Putamen (tissue), 1 donor: ENCODE measurements around the gene PISD.
A peak's percentile ranks its signal among the peaks of the same experiment; 100 is the strongest.
"Not testable (repeated sequence)": the region's sequence is repeated elsewhere in the genome, so short reads cannot be mapped to it uniquely, and the experiment has no call there.

Experiments
- DNase-seq: peaks from one replicate; pipeline ENCODE4 v3.0.0-alpha.2; 2016; ENCODE audit warnings: low spot score

PISD gene

GRCh38 chr22:31607696-31608095, 54.3 kb downstream of the PISD start:
- no peak for DNase-seq

DNA sequence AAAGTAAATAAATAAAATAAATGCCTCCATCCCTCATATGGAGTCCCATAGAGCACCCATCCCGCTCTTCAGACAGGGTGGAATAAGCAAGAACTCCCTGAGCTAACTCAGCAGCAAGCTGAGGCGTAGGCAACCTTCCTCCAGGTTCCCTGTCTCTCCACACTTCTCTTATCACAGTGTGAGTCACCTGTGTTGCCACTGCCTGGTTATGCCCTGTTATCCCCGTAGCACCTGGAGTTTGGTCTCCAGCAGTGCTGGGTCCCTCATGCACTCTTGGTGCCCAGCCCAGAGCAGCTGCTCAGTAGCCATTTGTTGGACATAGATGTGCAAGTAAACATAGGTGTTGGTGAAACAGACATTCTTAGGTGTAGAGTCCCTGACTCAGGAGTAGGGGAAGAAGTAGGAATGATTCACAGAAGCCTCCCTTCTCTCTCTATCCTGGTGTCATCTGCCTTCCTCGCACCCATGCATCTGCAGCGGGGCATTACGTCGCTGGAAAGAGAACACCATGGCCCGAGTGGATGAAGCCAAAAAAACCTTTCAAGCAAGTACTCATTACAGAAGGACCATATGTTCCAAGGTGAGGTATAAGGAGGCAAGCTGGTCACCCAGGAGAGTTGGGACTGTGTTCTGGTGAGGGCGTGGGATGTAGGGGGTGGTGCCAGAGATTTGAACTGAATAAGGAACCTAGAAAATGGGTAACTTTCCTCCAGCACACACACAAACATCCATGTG, 56.0 kb downstream of the PISD start:
- DNase-seq: peak; percentile 72

- DNase-seq: no peak
These were observed 57.0 kb downstream of the PISD start for GRCh38 chr22:31604746-31605705.

DNA sequence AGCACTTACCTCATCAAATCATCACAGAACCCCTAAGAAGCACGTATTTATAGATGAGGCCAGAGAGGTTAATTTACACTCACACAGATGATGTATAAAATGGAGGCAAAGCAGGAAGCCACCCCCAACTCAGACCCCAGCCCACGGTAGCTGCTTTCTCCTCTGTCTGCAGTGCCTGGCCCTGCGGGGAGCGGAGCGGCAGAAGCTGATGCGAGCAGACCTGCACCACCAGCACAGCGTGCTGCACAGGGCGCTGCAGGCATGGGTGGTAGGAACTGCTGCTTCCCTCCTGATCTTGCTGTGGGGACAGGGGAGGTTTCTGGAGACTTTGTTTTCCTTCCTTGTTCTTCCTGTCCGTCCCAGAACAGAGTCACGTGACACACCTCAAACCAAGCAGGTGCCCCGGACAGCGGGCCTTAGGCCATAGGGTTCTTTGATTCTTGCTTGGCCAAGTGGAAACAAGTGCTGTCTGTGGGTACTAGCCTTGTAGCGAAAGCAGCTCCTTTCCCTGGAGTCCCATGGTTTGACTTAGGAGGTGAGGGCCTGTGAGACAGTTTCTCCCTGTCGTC, 57.8 kb downstream of the PISD start:
- no peak for DNase-seq

GRCh38 chr22:31603574-31603973, 58.4 kb downstream of the PISD start:
- no peak for DNase-seq

GRCh38 chr22:31603081-31603525, 58.9 kb downstream of the PISD start:
- no peak for DNase-seq

DNA sequence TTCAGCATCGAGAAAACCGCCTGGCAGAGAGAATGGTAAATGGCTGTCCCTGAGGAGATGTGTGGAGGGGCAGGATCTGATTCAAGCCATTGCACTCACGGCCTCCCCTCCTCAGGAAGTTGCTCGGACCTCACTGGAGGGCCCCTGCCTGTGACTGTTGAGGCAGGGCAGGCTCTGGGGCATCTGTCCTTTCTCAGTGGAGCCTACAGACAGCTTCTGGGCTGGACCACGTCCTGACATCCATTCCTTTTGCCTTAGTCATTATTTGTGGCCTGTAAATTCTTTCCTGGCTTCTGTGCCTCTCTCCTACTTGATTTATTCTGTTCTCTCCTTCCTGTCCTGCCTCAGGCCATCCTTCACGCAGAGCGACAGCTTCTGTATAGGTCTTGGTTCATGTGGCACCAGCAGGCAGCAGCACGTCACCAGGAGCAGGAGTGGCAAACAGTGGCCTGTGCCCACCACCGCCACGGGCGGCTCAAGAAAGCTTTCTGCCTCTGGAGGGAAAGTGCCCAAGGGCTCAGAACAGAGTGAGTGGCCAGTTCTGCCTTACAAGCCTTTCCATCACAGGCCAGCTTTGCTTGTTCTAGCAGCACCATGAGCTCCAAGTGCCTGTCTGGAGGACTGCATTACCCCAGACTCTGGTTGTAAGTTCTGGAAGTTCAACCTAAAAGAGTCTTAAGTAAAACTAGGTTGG, 59.6 kb downstream of the PISD start:
- DNase-seq: no peak

- no peak for DNase-seq
These were observed 66.7 kb downstream of the PISD start for GRCh38 chr22:31595271-31595670.

DNA sequence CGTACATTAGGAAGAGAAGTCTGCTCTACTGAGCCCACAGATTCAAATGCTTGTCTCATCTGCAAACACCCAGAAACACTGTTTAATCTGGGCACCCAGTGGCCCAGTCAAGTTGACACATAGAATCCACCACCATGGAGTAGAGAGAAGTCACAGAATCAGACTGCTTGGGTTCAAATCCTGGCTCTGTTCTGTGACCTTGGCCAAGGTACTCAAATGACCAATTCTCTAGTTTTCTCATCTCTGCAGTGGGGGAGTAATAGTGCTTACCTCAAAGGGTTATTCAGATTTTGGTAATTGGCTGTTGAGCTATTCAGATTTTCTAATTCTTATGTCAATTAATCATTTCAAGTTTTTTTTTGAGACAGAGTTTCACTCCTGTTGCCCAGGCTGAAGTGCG, 71.9 kb downstream of the PISD start:
- DNase-seq: not testable (repeated sequence)

- DNase-seq: no peak
These were observed 72.9 kb downstream of the PISD start for GRCh38 chr22:31588970-31589675.

DNA sequence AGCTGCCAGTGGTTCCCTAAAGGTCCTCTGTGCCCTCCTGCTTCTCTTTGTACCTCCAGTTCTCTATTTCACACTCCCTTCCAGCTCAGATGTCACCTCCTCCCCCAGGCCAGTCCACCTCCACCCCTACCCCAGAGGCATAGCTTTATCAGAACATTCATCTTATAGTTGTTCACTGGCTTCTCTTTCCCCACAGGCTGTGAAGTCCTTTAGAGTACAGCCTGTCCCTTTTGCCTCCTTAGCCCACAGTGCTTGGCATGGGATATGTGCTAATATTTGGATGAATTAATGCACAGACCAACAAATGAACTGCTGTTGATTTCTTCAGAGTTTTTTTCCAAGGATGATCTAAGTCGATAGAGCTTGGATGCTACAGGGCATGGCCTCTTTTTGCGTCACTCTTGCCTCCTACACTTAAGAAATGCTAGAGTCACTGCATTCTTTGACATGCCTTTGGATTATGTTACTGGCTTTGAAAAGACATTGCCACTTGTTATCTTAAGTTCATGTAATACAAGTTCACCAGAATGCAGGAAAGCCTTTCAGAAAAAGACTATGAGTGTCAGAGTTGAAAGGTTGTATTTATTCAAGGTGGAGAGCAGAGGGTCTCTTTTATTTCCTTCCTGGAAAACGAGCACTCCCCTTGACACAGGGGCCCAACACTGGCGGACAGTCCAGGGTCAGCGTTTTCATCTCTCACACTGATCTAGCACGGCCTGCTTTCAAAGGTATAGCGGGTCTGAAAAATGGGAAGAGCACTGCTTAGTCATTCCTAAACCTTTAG, 75.7 kb downstream of the PISD start:
- DNase-seq: no peak

DNA sequence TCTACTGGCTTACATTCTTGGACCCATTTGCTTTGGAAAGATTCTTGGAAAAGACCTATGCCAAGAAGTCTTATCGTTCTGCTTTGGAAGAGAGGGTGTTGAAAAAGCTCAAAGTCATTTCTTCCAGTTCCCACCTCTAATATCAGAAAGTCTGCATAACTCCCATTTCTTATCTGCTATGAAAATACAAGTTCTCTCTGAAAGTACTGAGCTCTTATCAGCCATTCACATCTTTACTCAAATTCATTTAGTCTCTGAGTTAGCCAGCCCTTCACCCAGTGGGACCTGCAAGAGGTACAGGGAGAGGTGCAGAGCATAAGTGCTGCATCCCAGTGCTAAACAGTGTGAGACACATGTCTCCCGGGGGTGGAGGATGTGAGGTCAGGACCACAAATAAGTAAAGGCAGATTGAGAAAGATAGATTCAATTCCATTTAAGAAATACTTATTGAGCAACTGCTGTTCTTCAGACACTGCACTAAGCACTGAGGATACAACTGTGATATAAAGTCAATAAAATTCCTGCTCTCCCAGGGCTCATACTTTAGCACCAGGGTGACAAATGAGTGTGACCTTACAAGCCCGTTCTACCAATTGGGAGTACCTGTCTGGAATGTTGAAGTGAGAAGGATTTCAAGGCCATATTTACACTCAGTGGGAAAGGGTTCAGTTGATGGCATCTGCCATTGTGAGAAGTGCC, 76.7 kb downstream of the PISD start:
- no peak for DNase-seq

DNA sequence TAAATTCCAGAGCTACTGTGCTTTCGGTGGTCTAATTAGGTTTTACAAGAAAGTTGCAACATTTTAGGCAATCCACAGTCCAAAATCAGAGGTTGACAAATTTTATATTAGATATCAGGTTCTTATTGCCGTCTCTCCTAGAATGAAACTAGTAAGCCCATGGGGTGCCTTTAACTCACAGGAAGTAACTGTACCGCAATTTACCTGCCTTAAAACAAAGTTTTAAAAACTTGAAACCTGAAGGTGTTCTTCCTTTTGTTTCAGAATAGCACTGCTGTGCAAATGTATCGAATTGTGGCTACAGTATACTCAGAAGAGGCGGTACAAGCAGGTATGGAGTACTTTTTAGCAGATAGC, 77.2 kb downstream of the PISD start:
- no peak for DNase-seq

GRCh38 chr22:31583861-31584485, 78.0 kb downstream of the PISD start:
- DNase-seq: no peak

- DNase-seq: no peak
These were observed 82.2 kb downstream of the PISD start for GRCh38 chr22:31579835-31580242.

- DNase-seq: no peak
These were observed 83.8 kb downstream of the PISD start for GRCh38 chr22:31578171-31578570.

GRCh38 chr22:31577711-31578110, 84.3 kb downstream of the PISD start:
- DNase-seq: no peak

DNA sequence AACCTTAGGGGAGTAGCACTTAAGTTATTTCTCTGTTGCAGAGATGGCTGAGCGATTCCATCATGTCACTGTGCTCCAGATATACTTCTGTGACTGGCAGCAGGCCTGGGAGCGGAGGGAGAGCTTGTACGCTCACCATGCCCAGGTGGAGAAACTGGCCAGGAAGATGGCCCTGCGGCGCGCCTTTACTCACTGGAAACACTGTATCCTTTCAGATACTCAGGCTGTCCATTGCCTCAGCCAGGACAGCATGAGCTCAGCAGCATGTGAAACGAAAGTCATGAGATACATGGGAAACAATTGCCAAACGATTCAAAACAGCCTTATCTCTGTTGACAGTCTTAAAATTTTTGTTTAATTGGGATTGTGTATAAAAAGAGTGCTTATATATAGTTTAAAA, 86.8 kb downstream of the PISD start:
- no peak for DNase-seq

GRCh38 chr22:31574055-31574670, 87.9 kb downstream of the PISD start:
- no peak for DNase-seq
